Prostate gland (tissue), 2 donors: ENCODE data around the gene MAD1L1.

ENCODE experiments used
- CTCF ChIP-seq, 4 experiments: fragments of 200-600 bp in 2 of 4; fragments of 450-650 bp in 2 of 4; sonication (generic) in 2 of 4; IDR thresholded peaks; 1 replicate in 3 of 4; 2 replicates in 1 of 4; pipeline ENCODE4 v1.5.1; 2016 to 2019; ENCODE audit warnings: antibody characterized with exemption in 4 of 4, mild to moderate bottlenecking in 2 of 4, moderate library complexity in 2 of 4
- POLR2AphosphoS5 ChIP-seq: sonication (generic); formaldehyde crosslinking; IDR thresholded peaks from one replicate; pipeline ENCODE4 v1.6.1; 2017; ENCODE audit warnings: antibody characterized with exemption

- TF ChIP-seq CTCF (IDR thresholded peaks at IDR 0.05) (no peak), POLR2AphosphoS5 (no peak)
These were observed 345.5 kb downstream of the MAD1L1 start for GRCh38 chr7:1887251-1887650.
